Ishikawa (cell line): ENCODE results near the gene TBX2.

Source experiments
- CEBPB ChIP-seq: IDR thresholded peaks from 2 replicates; pipeline ENCODE4 v1.6.1; 2012
- CREB1 ChIP-seq: IDR thresholded peaks from 2 replicates; pipeline ENCODE4 v1.6.1; 2012; ENCODE audit warnings: low read depth
- EGR1 ChIP-seq: IDR thresholded peaks from 2 replicates; pipeline ENCODE4 v1.6.1; 2012
- EP300 ChIP-seq: IDR thresholded peaks from 2 replicates; pipeline ENCODE4 v1.6.1; 2012; ENCODE audit warnings: borderline replicate concordance
- FOXM1 ChIP-seq: IDR thresholded peaks from 2 replicates; pipeline ENCODE4 v1.6.1; 2012; ENCODE audit warnings: low read depth, borderline replicate concordance
- MAX ChIP-seq: IDR thresholded peaks from 2 replicates; pipeline ENCODE4 v1.6.1; 2012
- NFIC ChIP-seq: IDR thresholded peaks from 2 replicates; pipeline ENCODE4 v1.6.1; 2012
- RAD21 ChIP-seq: IDR thresholded peaks from 2 replicates; pipeline ENCODE4 v1.6.1; 2012; ENCODE audit warnings: low read depth
- REST ChIP-seq: IDR thresholded peaks from 2 replicates; pipeline ENCODE4 v1.6.1; 2012; ENCODE audit warnings: low read depth, mild to moderate bottlenecking
- TAF1 ChIP-seq: IDR thresholded peaks from 2 replicates; pipeline ENCODE4 v1.6.1; 2012; ENCODE audit warnings: low read depth, mild to moderate bottlenecking
- TCF12 ChIP-seq: IDR thresholded peaks from 2 replicates; pipeline ENCODE4 v1.6.1; 2012; ENCODE audit warnings: low read depth
- TEAD4 ChIP-seq: IDR thresholded peaks from 2 replicates; pipeline ENCODE4 v1.6.1; 2012
- USF1 ChIP-seq: IDR thresholded peaks from 2 replicates; pipeline ENCODE4 v1.6.1; 2012
- YY1 ChIP-seq: IDR thresholded peaks from 2 replicates; pipeline ENCODE4 v1.6.1; 2012; ENCODE audit warnings: low read depth
- ZBTB7A ChIP-seq: IDR thresholded peaks from 2 replicates; pipeline ENCODE4 v1.6.1; 2012; ENCODE audit warnings: low read depth

TBX2 gene

GRCh38 chr17:61397086-61397842 is 2.4 kb upstream of the TBX2 start:
- TF ChIP-seq ZBTB7A: no peak
- TF ChIP-seq CREB1: no peak
- no peak for TF ChIP-seq CEBPB
- TF ChIP-seq USF1: no peak
- no peak for TF ChIP-seq NFIC
- TF ChIP-seq FOXM1: no peak
- no peak for TF ChIP-seq TCF12
- no peak for TF ChIP-seq YY1
- no peak for TF ChIP-seq TAF1
- no peak for TF ChIP-seq EGR1
- no peak for TF ChIP-seq TEAD4

GRCh38 chr17:61398721-61399130 is 917 bp upstream of the TBX2 start:
- TF ChIP-seq ZBTB7A (no peak), TEAD4 (no peak), REST (no peak), MAX (no peak), NFIC (no peak), TCF12 (no peak)

GRCh38 chr17:61400066-61400716 is 548 bp downstream of the TBX2 start:
- no peak for TF ChIP-seq NFIC
- TF ChIP-seq CREB1: no peak
- TF ChIP-seq USF1: no peak
- TF ChIP-seq REST: no peak
- no peak for TF ChIP-seq TEAD4
- no peak for TF ChIP-seq CEBPB
- TF ChIP-seq TAF1: no peak; the same call in 1 of the 2 replicates
- no peak for TF ChIP-seq EP300
- TF ChIP-seq TCF12: no peak
- TF ChIP-seq MAX: no peak
- no peak for TF ChIP-seq FOXM1
- TF ChIP-seq RAD21: no peak
- TF ChIP-seq EGR1: no peak

- TF ChIP-seq TCF12 (no peak), MAX (no peak), CEBPB (no peak), YY1 (no peak), REST (no peak), TEAD4 (no peak), RAD21 (no peak), CREB1 (no peak), EGR1 (no peak), ZBTB7A (no peak), EP300 (no peak), NFIC (no peak), USF1 (no peak), TAF1 (no peak), FOXM1 (no peak)
Observed at GRCh38 chr17:61400717-61401388, 1.2 kb downstream of the TBX2 start.
